ENCODE results near the gene TECTA. TPM values are rescaled to one million over a fixed set of nuclear protein-coding genes. Genes with fewer than 3 reads are reported as not detected.

TECTA gene
- total RNA-seq, 1 donor from 2014 or later: 2.6 TPM

- Mint-ChIP-seq H3K4me3 (no peak overlapping the region), H3K4me1 (peaks cover 14% of the 10 kb centered on the region), H3K27me3 (ENCODE audit: low read depth) (peaks cover 1% of the 10 kb centered on the region), H3K36me3 (no peaks in the 10 kb centered on the region), H3K9me3 (peaks cover 16% of the 10 kb centered on the region), H3K27ac (no peak overlapping the region)
- no peak for TF ChIP-seq CTCF (IDR thresholded peaks at IDR 0.05; ENCODE audit: unreplicated experiment)
- no peak for DNase-seq (ENCODE audit: low spot score in 2 of 2, unreplicated experiment in 2 of 2)
These were observed 124.3 kb downstream of the TECTA start for GRCh38 chr11:121225382-121225781.

- H3K27me3 Mint-ChIP-seq (ENCODE audit: low read depth): no peaks in the 10 kb centered on the region
- H3K9me3 Mint-ChIP-seq: peaks cover 16% of the 10 kb centered on the region
- no peaks in the 10 kb centered on the region for H3K36me3 Mint-ChIP-seq
- no peak for DNase-seq (ENCODE audit: low spot score in 2 of 2, unreplicated experiment in 2 of 2)
- no peak overlapping the region for H3K4me3 Mint-ChIP-seq
- H3K27ac Mint-ChIP-seq: no peak overlapping the region
- no peak for TF ChIP-seq CTCF (IDR thresholded peaks at IDR 0.05; ENCODE audit: unreplicated experiment)
- peaks cover 13% of the 10 kb centered on the region for H3K4me1 Mint-ChIP-seq
These were observed 125.6 kb downstream of the TECTA start for GRCh38 chr11:121226415-121227263.

- no peaks in the 10 kb centered on the region for H3K36me3 Mint-ChIP-seq
- no peak overlapping the region for H3K4me3 Mint-ChIP-seq
- no peaks in the 10 kb centered on the region for H3K27me3 Mint-ChIP-seq (ENCODE audit: low read depth)
- H3K4me1 Mint-ChIP-seq: peaks cover 14% of the 10 kb centered on the region
- H3K27ac Mint-ChIP-seq: no peak overlapping the region
- no peak for TF ChIP-seq CTCF (IDR thresholded peaks at IDR 0.05; ENCODE audit: unreplicated experiment)
- peaks cover 16% of the 10 kb centered on the region for H3K9me3 Mint-ChIP-seq
- DNase-seq (ENCODE audit: low spot score in 2 of 2, unreplicated experiment in 2 of 2): no peak
These were observed 127.8 kb downstream of the TECTA start for GRCh38 chr11:121228851-121229250.

GRCh38 chr11:121229495-121230215 lies 128.6 kb downstream of the TECTA start:
- H3K36me3 Mint-ChIP-seq: no peaks in the 10 kb centered on the region
- H3K27ac Mint-ChIP-seq: no peak overlapping the region
- DNase-seq (ENCODE audit: low spot score in 2 of 2, unreplicated experiment in 2 of 2): no peak
- H3K9me3 Mint-ChIP-seq: peaks cover 16% of the 10 kb centered on the region
- peaks cover 22% of the 10 kb centered on the region for H3K4me1 Mint-ChIP-seq
- H3K4me3 Mint-ChIP-seq: no peak overlapping the region
- no peaks in the 10 kb centered on the region for H3K27me3 Mint-ChIP-seq (ENCODE audit: low read depth)
- no peak for TF ChIP-seq CTCF (IDR thresholded peaks at IDR 0.05; ENCODE audit: unreplicated experiment)

GRCh38 chr11:121231576-121232278 lies 130.7 kb downstream of the TECTA start:
- H3K27me3 Mint-ChIP-seq (ENCODE audit: low read depth): no peaks in the 10 kb centered on the region
- no peak overlapping the region for H3K4me3 Mint-ChIP-seq
- no peak overlapping the region for H3K27ac Mint-ChIP-seq
- H3K36me3 Mint-ChIP-seq: no peaks in the 10 kb centered on the region
- peaks cover 9% of the 10 kb centered on the region for H3K9me3 Mint-ChIP-seq
- DNase-seq (ENCODE audit: low spot score in 2 of 2, unreplicated experiment in 2 of 2): no peak
- TF ChIP-seq CTCF (IDR thresholded peaks at IDR 0.05; ENCODE audit: unreplicated experiment): no peak
- peaks cover 42% of the 10 kb centered on the region for H3K4me1 Mint-ChIP-seq

Data from mesothelial cell of epicardium (in vitro differentiated cells).